ENCODE measurements around the gene SUSD2.

The SUSD2 gene

DNA sequence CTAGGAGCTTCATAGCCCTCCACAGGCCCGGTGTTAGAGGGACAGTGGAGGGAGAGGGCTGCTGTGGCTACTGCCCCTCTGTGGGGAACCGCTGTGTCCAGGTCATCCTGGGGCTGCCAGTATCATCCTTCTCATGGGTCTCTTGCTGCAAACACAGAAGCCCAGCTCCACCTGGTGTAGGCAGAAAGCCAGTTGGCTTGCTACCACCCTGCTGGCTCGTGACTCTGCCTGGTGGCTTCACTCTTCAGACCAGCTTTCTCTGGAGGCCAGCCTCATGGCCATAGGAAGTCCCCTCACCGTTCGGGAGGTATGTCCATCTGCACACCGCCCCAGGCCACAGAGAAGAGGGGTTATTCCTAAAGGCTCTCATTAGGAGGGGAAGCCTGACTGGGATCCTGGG lies 19.4 kb upstream of the SUSD2 start:
- Histone ChIP-seq H3K4me1 (ENCODE audit: insufficient read depth, low read length) (peaks cover 8% of the 10 kb centered on the region), H2AFZ (ENCODE audit: low read depth, low read length) (no peak overlapping the region), H3K4me3 (ENCODE audit: low read depth in 1 of 2, low read length in 2 of 2) (no peak overlapping the region), H3K79me2 (ENCODE audit: insufficient read depth, low read length) (no peaks in the 10 kb centered on the region), H3K27me3 (ENCODE audit: insufficient read depth, low read length, poor library complexity) (no peaks in the 10 kb centered on the region), H3K36me3 (ENCODE audit: insufficient read depth, low read length) (peaks cover 73% of the 10 kb centered on the region), H3K27ac (ENCODE audit: low read length) (no peak overlapping the region), H4K20me1 (ENCODE audit: insufficient read depth, low read length) (peaks cover 92% of the 10 kb centered on the region), H3K4me2 (ENCODE audit: insufficient read depth, low read length) (no peak overlapping the region), H3K9me3 (ENCODE audit: insufficient read depth, low read length, severe bottlenecking) (no peaks in the 10 kb centered on the region), H3K9ac (ENCODE audit: low read depth, low read length) (no peak overlapping the region)
- TF ChIP-seq, protein P1, sequence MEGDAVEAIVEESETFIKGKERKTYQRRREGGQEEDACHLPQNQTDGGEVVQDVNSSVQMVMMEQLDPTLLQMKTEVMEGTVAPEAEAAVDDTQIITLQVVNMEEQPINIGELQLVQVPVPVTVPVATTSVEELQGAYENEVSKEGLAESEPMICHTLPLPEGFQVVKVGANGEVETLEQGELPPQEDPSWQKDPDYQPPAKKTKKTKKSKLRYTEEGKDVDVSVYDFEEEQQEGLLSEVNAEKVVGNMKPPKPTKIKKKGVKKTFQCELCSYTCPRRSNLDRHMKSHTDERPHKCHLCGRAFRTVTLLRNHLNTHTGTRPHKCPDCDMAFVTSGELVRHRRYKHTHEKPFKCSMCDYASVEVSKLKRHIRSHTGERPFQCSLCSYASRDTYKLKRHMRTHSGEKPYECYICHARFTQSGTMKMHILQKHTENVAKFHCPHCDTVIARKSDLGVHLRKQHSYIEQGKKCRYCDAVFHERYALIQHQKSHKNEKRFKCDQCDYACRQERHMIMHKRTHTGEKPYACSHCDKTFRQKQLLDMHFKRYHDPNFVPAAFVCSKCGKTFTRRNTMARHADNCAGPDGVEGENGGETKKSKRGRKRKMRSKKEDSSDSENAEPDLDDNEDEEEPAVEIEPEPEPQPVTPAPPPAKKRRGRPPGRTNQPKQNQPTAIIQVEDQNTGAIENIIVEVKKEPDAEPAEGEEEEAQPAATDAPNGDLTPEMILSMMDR (IDR thresholded peaks at IDR 0.05; ENCODE audit: borderline replicate concordance, extremely low read depth, low read length, poor library complexity, severe bottlenecking): no peak
- TF ChIP-seq EZH2 (IDR thresholded peaks at IDR 0.05; ENCODE audit: borderline replicate concordance, low read depth, low read length, severe bottlenecking): no peak
- DNase-seq (no peak), ATAC-seq (ENCODE audit: insufficient read depth, low read depth) (no peak)

DNA sequence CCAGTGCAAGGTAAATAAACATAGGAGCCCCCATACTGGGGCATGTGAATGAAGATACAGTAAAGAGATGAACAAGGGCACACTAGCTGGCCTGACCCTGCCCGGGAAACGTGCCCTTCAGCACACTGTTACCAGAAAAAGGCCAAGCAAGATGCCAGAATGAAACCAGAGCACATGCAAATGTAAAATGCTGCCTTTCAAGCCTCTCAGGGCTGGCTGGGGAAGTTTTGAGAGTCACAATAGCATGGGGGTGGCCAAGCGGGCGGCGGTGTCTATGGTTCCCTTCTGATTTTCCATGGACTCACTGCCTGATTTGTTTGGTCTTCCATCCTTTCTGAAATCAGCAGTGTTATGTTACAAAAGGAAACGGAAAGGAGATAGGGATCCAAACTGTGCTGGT lies 18.9 kb upstream of the SUSD2 start:
- Histone ChIP-seq H3K27me3 (ENCODE audit: insufficient read depth, low read length, poor library complexity) (no peaks in the 10 kb centered on the region), H3K36me3 (ENCODE audit: insufficient read depth, low read length) (peaks cover 78% of the 10 kb centered on the region), H3K4me2 (ENCODE audit: insufficient read depth, low read length) (no peak overlapping the region), H3K9ac (ENCODE audit: low read depth, low read length) (no peak overlapping the region), H3K4me3 (ENCODE audit: low read depth in 1 of 2, low read length in 2 of 2) (no peak overlapping the region), H3K27ac (ENCODE audit: low read length) (no peak overlapping the region), H3K79me2 (ENCODE audit: insufficient read depth, low read length) (no peaks in the 10 kb centered on the region), H2AFZ (ENCODE audit: low read depth, low read length) (no peak overlapping the region), H3K4me1 (ENCODE audit: insufficient read depth, low read length) (peaks cover 2% of the 10 kb centered on the region), H4K20me1 (ENCODE audit: insufficient read depth, low read length) (peaks cover 87% of the 10 kb centered on the region), H3K9me3 (ENCODE audit: insufficient read depth, low read length, severe bottlenecking) (no peaks in the 10 kb centered on the region)
- ATAC-seq (ENCODE audit: insufficient read depth, low read depth) (no peak), DNase-seq (no peak)
- no peak for TF ChIP-seq EZH2 (IDR thresholded peaks at IDR 0.05; ENCODE audit: borderline replicate concordance, low read depth, low read length, severe bottlenecking)
- TF ChIP-seq, protein P1 (IDR thresholded peaks at IDR 0.05; ENCODE audit: borderline replicate concordance, extremely low read depth, low read length, poor library complexity, severe bottlenecking): no peak

DNA sequence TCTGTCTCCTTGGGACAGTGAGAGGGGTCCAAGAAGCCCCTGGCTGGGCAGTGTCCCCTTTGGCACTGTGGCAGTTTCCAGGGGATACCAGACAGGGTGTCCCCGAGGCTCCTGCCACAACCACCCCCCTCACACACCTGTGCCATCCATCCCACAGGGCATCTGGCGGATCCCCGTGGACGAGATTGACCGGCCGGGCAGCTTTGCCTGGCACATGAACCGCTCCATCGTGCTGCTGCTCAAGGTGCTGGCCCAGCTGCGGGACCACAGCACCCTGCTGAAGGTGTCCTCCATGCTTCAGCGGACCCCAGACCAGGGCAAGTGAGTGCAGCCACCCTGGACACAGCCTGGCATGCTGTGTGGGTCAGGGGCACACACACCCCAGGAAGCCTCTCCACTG lies 17.0 kb upstream of the SUSD2 start:
- H3K27ac ChIP-seq (ENCODE audit: low read length): no peak overlapping the region
- peaks cover 83% of the 10 kb centered on the region for H3K36me3 ChIP-seq (ENCODE audit: insufficient read depth, low read length)
- H2AFZ ChIP-seq (ENCODE audit: low read depth, low read length): no peak overlapping the region
- no peaks in the 10 kb centered on the region for H3K27me3 ChIP-seq (ENCODE audit: insufficient read depth, low read length, poor library complexity)
- H3K4me2 ChIP-seq (ENCODE audit: insufficient read depth, low read length): no peak overlapping the region
- peaks cover 78% of the 10 kb centered on the region for H4K20me1 ChIP-seq (ENCODE audit: insufficient read depth, low read length)
- no peak overlapping the region for H3K4me3 ChIP-seq (ENCODE audit: low read depth in 1 of 2, low read length in 2 of 2)
- no peaks in the 10 kb centered on the region for H3K79me2 ChIP-seq (ENCODE audit: insufficient read depth, low read length)
- ATAC-seq (ENCODE audit: insufficient read depth, low read depth) (no peak), DNase-seq (no peak)
- TF ChIP-seq EZH2 (IDR thresholded peaks at IDR 0.05; ENCODE audit: borderline replicate concordance, low read depth, low read length, severe bottlenecking): no peak
- TF ChIP-seq, protein P1 (IDR thresholded peaks at IDR 0.05; ENCODE audit: borderline replicate concordance, extremely low read depth, low read length, poor library complexity, severe bottlenecking): no peak
- H3K9me3 ChIP-seq (ENCODE audit: insufficient read depth, low read length, severe bottlenecking): no peaks in the 10 kb centered on the region
- no peak overlapping the region for H3K9ac ChIP-seq (ENCODE audit: low read depth, low read length)
- H3K4me1 ChIP-seq (ENCODE audit: insufficient read depth, low read length): no peaks in the 10 kb centered on the region

DNA sequence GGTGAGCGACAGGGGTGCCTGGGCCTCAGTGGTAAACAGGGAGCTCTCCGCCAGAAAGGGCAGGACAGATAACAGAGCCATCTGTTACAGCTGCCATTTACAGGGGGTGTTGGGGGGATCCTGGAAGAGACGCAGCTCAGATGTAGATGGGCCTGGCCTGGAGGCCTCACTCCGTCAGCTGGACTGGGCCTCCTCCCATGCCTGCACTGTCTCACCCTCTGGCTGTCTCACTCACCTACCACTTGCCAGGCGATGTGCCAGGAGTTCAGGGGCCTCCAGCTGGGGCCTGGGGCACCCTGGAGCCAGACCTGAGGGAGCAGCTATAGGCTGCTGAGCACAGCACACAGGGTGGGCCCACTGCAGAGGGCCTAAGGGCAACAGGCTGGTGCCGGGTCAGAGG lies 16.3 kb upstream of the SUSD2 start:
- ATAC-seq (ENCODE audit: insufficient read depth, low read depth) (no peak), DNase-seq (no peak)
- H3K27me3 ChIP-seq (ENCODE audit: insufficient read depth, low read length, poor library complexity): no peaks in the 10 kb centered on the region
- H2AFZ ChIP-seq (ENCODE audit: low read depth, low read length): no peak overlapping the region
- no peaks in the 10 kb centered on the region for H3K9me3 ChIP-seq (ENCODE audit: insufficient read depth, low read length, severe bottlenecking)
- no peaks in the 10 kb centered on the region for H3K79me2 ChIP-seq (ENCODE audit: insufficient read depth, low read length)
- no peak overlapping the region for H3K4me3 ChIP-seq (ENCODE audit: low read depth in 1 of 2, low read length in 2 of 2)
- no peak overlapping the region for H3K27ac ChIP-seq (ENCODE audit: low read length)
- no peak overlapping the region for H3K4me2 ChIP-seq (ENCODE audit: insufficient read depth, low read length)
- no peaks in the 10 kb centered on the region for H3K4me1 ChIP-seq (ENCODE audit: insufficient read depth, low read length)
- H3K9ac ChIP-seq (ENCODE audit: low read depth, low read length): no peak overlapping the region
- peaks cover 76% of the 10 kb centered on the region for H3K36me3 ChIP-seq (ENCODE audit: insufficient read depth, low read length)
- TF ChIP-seq EZH2 (IDR thresholded peaks at IDR 0.05; ENCODE audit: borderline replicate concordance, low read depth, low read length, severe bottlenecking): no peak
- TF ChIP-seq, protein P1 (IDR thresholded peaks at IDR 0.05; ENCODE audit: borderline replicate concordance, extremely low read depth, low read length, poor library complexity, severe bottlenecking): no peak
- peaks cover 71% of the 10 kb centered on the region for H4K20me1 ChIP-seq (ENCODE audit: insufficient read depth, low read length)

Measured in DND-41 (cell line).